GM12865 (cell line): ENCODE data around the gene POU6F2.

ENCODE experiments used
- DNase-seq: peaks from one replicate; pipeline ENCODE4 v3.0.0; 2010; ENCODE audit warnings: low read depth
- H3K4me3 ChIP-seq: 2 replicates; pipeline ENCODE4 v1.5.1; 2011; ENCODE audit warnings: mild to moderate bottlenecking, low read depth, low read length, control low read depth
- TF ChIP-seq, protein P1 (sequence below): IDR thresholded peaks from 2 replicates; pipeline ENCODE4 v1.5.1; 2011; ENCODE audit warnings: low read length, control low read depth, low read depth, inconsistent platforms; ENCODE audit not compliant: insufficient read depth; ENCODE audit errors: missing control alignments

Gene POU6F2

DNA sequence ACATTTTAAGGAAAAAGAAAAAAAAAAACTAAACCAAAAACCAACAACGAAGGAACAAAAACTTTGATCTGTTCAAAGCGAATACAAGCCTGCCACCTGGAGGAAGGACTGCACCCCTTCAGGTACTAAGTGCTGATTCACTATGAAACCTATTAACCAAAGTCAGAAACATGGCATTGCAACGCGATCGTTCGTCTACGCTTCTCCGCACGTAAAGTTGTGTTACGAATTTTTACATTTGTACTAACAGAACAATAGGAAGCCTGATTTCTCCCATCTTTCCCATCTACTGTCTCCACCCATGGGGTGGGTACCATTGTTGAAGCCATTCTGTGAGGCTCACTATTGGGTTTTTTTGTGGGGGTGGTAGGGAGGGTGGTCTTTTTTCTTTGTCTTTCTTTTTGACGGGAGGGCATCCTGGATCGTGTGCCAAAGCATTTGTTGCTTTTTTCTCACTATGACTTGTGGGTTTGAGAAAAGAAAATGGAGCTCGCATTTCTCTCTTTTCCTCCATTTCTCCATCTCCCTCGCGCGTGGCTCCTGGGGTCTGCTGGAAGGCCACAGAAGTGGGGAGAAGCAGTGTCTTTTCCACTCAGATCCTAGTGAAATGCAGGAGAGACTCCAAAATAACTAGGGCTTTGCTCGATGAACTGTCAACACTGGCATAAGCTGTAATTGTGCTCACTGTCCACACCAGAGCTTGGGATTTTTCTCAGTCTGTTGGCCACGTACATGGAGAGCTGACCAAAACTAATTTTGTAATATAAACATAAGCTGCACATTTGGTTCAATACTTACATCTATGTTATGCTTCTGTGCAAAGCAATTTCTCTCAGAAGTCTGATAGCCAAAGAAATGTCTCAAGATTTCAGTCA is 487.6 kb downstream of the POU6F2 start:
- H3K4me3 ChIP-seq: no peak overlapping the region
- peak; percentile 74 for DNase-seq
- TF ChIP-seq, protein P1, sequence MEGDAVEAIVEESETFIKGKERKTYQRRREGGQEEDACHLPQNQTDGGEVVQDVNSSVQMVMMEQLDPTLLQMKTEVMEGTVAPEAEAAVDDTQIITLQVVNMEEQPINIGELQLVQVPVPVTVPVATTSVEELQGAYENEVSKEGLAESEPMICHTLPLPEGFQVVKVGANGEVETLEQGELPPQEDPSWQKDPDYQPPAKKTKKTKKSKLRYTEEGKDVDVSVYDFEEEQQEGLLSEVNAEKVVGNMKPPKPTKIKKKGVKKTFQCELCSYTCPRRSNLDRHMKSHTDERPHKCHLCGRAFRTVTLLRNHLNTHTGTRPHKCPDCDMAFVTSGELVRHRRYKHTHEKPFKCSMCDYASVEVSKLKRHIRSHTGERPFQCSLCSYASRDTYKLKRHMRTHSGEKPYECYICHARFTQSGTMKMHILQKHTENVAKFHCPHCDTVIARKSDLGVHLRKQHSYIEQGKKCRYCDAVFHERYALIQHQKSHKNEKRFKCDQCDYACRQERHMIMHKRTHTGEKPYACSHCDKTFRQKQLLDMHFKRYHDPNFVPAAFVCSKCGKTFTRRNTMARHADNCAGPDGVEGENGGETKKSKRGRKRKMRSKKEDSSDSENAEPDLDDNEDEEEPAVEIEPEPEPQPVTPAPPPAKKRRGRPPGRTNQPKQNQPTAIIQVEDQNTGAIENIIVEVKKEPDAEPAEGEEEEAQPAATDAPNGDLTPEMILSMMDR: peak; percentile 74

DNA sequence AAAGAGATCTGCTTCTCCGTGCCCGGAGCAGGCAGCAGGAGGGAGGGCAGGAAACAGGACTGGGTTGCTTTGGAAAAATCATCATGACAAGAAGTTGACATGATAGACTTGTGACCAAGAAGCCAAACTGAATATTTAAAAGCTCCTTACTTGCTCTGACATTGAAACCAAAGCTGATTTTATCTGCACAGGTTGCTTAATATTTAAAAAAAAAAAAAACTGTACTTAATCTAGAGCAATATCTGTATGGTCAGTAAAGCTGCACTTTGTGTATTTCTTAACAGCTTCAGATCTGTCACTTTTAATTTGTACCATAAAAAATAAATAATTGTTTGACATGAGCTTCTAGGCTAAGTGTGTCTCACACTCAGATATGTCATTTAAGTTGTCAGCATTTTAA is 490.6 kb downstream of the POU6F2 start:
- H3K4me3 ChIP-seq: no peak overlapping the region
- no peak for DNase-seq
- TF ChIP-seq, protein P1: no peak

- H3K4me3 ChIP-seq: no peak overlapping the region
- TF ChIP-seq, protein P1: no peak
- DNase-seq: no peak
Observed at GRCh38 chr7:39468808-39469374, 491.2 kb downstream of the POU6F2 start.

DNA sequence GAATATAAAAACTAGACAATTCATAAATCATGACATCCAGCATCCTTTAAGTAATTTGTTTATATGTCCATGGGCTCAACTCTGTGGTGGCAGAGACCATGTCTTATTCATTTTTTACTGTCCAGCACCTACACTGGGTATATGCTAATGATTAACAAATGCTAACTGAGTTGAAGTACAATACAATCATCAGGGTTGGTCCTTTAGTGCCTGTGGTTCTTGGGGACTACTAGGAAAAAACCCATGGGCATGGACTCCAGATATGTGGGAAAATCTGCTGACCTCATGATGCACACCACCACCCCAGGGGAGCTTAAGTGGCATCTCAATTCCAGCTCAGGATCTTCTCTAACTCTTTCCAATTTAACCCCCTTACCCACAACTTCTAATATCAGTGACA is 503.2 kb downstream of the POU6F2 start:
- TF ChIP-seq, protein P1: no peak
- DNase-seq: no peak
- no peak overlapping the region for H3K4me3 ChIP-seq

- TF ChIP-seq, protein P1: no peak
- DNase-seq: no peak
- H3K4me3 ChIP-seq: no peak overlapping the region
Observed at GRCh38 chr7:39488467-39489393, 511.0 kb downstream of the POU6F2 start.

DNA sequence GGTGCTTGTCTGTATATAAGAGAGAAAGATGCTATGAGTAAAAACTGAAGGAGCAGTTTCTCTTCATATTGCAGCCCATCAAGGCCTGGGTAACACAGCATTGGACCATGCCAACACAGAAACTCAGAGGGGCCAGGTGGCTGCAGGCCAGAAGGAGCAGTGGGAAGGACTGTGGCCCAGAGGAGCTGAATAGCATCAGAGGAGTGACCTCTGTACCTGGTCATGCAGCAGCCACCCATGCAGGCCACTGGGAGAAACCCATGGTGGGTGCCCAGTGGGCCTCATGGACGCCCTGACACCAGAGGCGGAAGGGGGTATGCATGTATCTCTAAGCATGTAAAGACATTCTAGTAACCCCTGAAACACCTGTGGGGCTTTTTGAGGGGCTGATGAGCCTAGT is 512.6 kb downstream of the POU6F2 start:
- no peak for DNase-seq
- no peak overlapping the region for H3K4me3 ChIP-seq
- TF ChIP-seq, protein P1: no peak
